CD4-positive, alpha-beta memory T cell (primary cell): ENCODE results near the gene LGALS12. TPM values are rescaled to one million over a fixed set of nuclear protein-coding genes. Genes with fewer than 3 reads are reported as not detected.

Experiments used
- CTCF ChIA-PET: fragments of 350-600 bp; sonication (Branson Sonifier 250); formaldehyde crosslinking; loops from one replicate; lab custom pipeline; 2021; ENCODE audit warnings: inconsistent platforms; ENCODE audit not compliant: partially characterized antibody; lab: Charles Lee
- POLR2A ChIA-PET: fragments of 350-600 bp; sonication (Branson Sonifier 250); formaldehyde crosslinking; loops from one replicate; lab custom pipeline; 2021; ENCODE audit not compliant: partially characterized antibody; lab: Charles Lee
- DNase-seq, 5 donors: peaks; one replicate each; pipeline versions ENCODE4 v3.0.0 to v3.0.0-alpha.2; 2020 to 2022; ENCODE audit warnings: mixed read lengths in 1 of 5
- H3K27ac ChIP-seq: one replicate; pipeline ENCODE4 v1.7.0; 2013; ENCODE audit warnings: low read depth, low read length
- H3K27me3 ChIP-seq: 2 replicates; pipeline ENCODE4 v1.7.0; 2013; ENCODE audit warnings: mild to moderate bottlenecking, low read length, moderate library complexity; ENCODE audit not compliant: insufficient read depth
- H3K36me3 ChIP-seq: 2 replicates; pipeline ENCODE4 v1.7.0; 2013; ENCODE audit warnings: mild to moderate bottlenecking, low read length, moderate library complexity; ENCODE audit not compliant: insufficient read depth
- H3K4me1 ChIP-seq: 2 replicates; pipeline ENCODE4 v1.7.0; 2013; ENCODE audit warnings: mild to moderate bottlenecking, low read length, moderate library complexity; ENCODE audit not compliant: insufficient read depth
- H3K4me3 ChIP-seq, 2 donors: one replicate each; pipeline ENCODE4 v1.7.0; 2013; ENCODE audit warnings: low read length in 2 of 2, mild to moderate bottlenecking in 1 of 2
- H3K9me3 ChIP-seq, 2 donors: one replicate each; pipeline ENCODE4 v1.7.0; 2013; ENCODE audit warnings: low read length in 2 of 2, control low read depth in 1 of 2; ENCODE audit not compliant: control insufficient read depth in 1 of 2
- H3K27ac Mint-ChIP-seq, 7 donors: one replicate each; pipeline ENCODE4 v1.8.0; 2020 to 2021; ENCODE audit warnings: mixed read lengths in 7 of 7, mild to moderate bottlenecking in 6 of 7, inconsistent platforms in 3 of 7, moderate library complexity in 3 of 7
- H3K27me3 Mint-ChIP-seq, 2 donors: one replicate each; pipeline ENCODE4 v1.8.0; 2020 to 2021; ENCODE audit warnings: mixed read lengths in 2 of 2
- H3K36me3 Mint-ChIP-seq, 2 donors: one replicate each; pipeline ENCODE4 v1.8.0; 2020 to 2021; ENCODE audit warnings: mixed read lengths in 2 of 2, inconsistent platforms in 1 of 2, mild to moderate bottlenecking in 1 of 2
- H3K4me1 Mint-ChIP-seq, 4 donors: one replicate each; pipeline ENCODE4 v1.8.0; 2020 to 2021; ENCODE audit warnings: mixed read lengths in 4 of 4, mild to moderate bottlenecking in 1 of 4
- H3K4me3 Mint-ChIP-seq, 8 donors: one replicate each; pipeline ENCODE4 v1.8.0; 2020 to 2021; ENCODE audit warnings: mixed read lengths in 8 of 8, mild to moderate bottlenecking in 7 of 8, moderate library complexity in 6 of 8, inconsistent platforms in 3 of 8
- H3K9me3 Mint-ChIP-seq, 8 donors: one replicate each; pipeline ENCODE4 v1.8.0; 2020 to 2021; ENCODE audit warnings: mixed read lengths in 8 of 8, mild to moderate bottlenecking in 5 of 8, inconsistent platforms in 3 of 8, moderate library complexity in 1 of 8
- intact Hi-C: fragments of 100-400 bp; cut with micrococcal nuclease; formaldehyde crosslinking; loops from one replicate; pipeline ENCODE4 v1.15.1; 2023
- polyA plus RNA-seq, 2 donors: library from polyadenylated mRNA; unstranded; fragments of 300-500 nt; fragmentation: Illumina TruSeq; gene quantifications; one replicate each; pipeline ENCODE4 v1.2.3, GENCODE V29; 2021
- total RNA-seq, 2 experiments: library from RNA; stranded (reverse); gene quantifications; one replicate each; pipeline ENCODE4 v1.2.3, GENCODE V29; 2021

The LGALS12 gene
- total and polyA plus RNA-seq, 4 experiments from 2014 or later, result not detected

DNA sequence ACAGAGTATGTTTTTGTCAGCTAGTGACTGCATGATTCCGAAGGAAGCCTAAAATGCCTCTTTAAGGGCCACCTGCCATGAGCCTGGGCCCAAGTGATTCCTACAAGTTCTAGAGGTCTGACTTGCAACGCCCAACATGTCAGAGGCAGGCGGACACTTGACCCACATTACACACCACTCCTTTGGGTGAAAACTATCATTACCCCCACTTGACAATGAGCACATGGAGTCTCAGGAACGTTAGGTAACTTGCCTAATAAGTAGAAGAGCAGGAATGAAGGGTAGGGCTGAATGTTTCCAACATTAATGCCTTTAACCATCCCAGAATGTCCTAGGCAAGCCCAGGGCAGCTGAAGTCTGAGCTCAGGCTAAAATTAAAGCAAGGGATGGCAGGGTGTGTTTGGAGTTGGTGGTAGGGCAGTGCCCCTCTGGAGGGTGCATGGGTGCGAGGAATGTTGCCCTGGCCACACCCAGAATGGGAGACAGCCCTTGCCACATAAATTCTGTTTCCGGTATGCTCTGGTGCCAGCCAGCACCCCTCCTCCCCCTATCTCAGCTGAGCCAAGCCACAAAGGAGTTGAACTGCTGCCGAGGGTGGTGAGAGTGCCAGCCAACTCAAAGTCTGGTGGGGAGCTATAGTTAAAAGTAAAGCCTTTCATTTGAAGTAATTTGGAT is 54.8 kb downstream of the LGALS12 start:
- Histone ChIP-seq H3K4me1 (peaks cover 39% of the 10 kb centered on the region), H3K4me3 (no peak overlapping the region), H3K36me3 (no peaks in the 10 kb centered on the region), H3K9me3 (no peaks in the 10 kb centered on the region), H3K27me3 (no peaks in the 10 kb centered on the region), H3K27ac (no peak overlapping the region)
- intact Hi-C loops, result no loop called here
- Mint-ChIP-seq H3K4me1 (peaks cover 35 to 47% (median 41%) of the 10 kb centered on the region in 4 donors), H3K36me3 (no peaks in the 10 kb centered on the region), H3K4me3 (peak overlapping the region in 7 of 8 donors; percentile 35 to 78 (median 44)), H3K27ac (peak overlapping the region; percentile 8 to 87 (median 67)), H3K9me3 (no peaks in the 10 kb centered on the region), H3K27me3 (no peaks in the 10 kb centered on the region)
- CTCF ChIA-PET, result interaction anchor here (0.5 to 1.2 kb wide), 2 partner anchors 175 to 919 kb away, joined by 3 read pairs; no protein-coding TSS in a partner anchor
- POLR2A ChIA-PET, result interaction anchor here (1.0 to 1.9 kb wide), 5 partner anchors 9 to 29 kb away, joined by 3 to 13 read pairs (median 3); partner anchors contain the start of gene PLAAT4
- peak in 2 of 5 donors; percentile 15 to 17 for DNase-seq

DNA sequence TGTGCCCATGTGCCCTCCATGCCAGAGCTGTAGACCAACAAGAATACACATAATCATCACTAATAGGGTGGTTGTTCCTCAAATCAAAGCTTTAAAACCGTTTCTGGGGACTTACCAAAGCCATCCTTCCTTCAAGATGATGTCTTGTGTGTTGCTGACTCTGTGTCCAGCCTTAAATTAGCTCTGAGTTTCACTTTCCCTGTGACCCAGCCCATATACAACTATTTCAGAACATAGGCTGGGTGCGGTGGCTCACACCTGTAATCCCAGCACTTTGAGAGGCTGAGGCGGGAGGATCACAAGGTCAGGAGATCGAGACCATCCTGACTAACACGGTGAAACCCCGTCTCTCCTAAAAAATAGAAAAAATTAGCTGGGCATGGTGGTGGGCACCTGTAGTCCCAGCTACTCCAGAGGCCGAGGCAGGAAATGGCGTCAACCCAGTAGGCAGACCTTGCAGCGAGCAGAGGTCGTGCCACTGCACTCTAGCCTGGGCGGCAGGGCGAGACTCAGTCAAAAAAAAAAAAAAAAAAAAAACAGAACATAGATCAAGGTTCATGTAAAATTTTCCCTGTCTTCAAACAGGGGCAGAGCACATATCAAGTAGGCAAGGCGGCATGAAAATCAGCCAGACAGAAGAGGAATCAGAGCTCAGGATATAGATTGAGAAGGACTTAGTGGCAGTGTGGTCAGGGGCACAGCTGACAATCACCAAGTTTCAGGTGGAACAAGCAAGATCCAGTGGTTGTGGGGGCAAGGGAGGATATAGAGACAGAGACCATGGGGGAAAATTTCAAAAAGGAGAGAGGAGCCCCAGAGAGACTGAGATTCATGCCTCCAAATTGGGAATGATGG is 57.5 kb downstream of the LGALS12 start, which contains the start of gene PLAAT2:
TSS of gene PLAAT2 (minus strand) at position 179 of the 855 bp plus-strand sequence. CDS start at position 124, 55 bp downstream.
- H3K4me1 Mint-ChIP-seq, result peaks cover 47 to 65% (median 51%) of the 10 kb centered on the region in 4 donors
- H3K4me3 ChIP-seq, result no peak within 1 kb of the TSS
- no peaks in the 10 kb centered on the region for H3K27me3 ChIP-seq
- no peaks in the 10 kb centered on the region for H3K36me3 Mint-ChIP-seq
- no peak within 1 kb of the TSS for H3K27ac ChIP-seq
- H3K27me3 Mint-ChIP-seq, result no peaks in the 10 kb centered on the region
- DNase-seq, result no peak
- POLR2A ChIA-PET, result interaction anchor here (1.3 to 3.0 kb wide), 4 partner anchors 10 to 27 kb away, joined by 4 to 12 read pairs (median 7); partner anchors contain the start of gene PLAAT4
- intact Hi-C loops, result no loop called here
- H3K36me3 ChIP-seq, result no peaks in the 10 kb centered on the region
- H3K9me3 ChIP-seq, result no peaks in the 10 kb centered on the region
- peaks cover 65% of the 10 kb centered on the region for H3K4me1 ChIP-seq
- peak within 1 kb of the TSS; percentile 39 to 92 (median 87) for H3K27ac Mint-ChIP-seq
- peak within 1 kb of the TSS in 5 of 8 donors; percentile 2 to 75 (median 43) for H3K4me3 Mint-ChIP-seq
- CTCF ChIA-PET, result interaction anchor here (0.8 to 1.7 kb wide), 3 partner anchors 10 to 14 kb away, joined by 3 to 4 read pairs (median 3); no protein-coding TSS in a partner anchor
- H3K9me3 Mint-ChIP-seq, result no peaks in the 10 kb centered on the region

DNA sequence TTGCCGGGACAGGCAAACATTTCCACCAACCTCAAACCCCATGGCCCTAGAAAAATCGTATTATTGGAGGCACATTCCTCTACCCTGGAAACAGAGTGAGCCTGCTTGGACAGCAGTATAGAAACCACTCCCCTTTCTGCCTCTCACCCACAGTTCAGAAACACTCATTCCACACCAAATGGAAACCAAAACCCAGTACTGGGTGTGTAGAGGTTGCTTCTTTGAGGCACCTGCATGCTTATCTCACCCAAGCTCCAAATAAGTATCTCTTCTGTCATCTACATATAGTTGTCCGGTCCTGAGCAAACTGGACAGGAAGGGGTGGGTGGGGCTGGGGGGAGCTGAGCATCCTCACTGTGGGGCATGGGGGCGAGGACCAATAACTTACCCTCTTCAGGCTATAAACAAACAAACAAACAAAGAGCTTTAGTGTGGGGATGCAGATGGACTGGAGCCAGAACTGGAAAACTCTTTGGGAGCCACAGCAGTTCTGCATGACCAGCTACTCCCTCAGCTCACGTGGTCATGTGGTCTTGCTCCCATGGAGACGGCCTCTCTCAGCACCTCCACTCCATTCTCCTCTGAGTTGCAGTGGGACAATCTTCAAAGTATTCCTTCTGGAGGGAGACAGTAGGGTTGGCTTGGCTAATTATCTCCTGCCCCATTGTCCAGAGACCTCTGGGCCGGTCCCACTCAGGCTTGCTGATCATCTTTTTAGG is 58.3 kb downstream of the LGALS12 start:
- Histone ChIP-seq H3K4me3 (no peak overlapping the region), H3K36me3 (no peaks in the 10 kb centered on the region), H3K9me3 (no peaks in the 10 kb centered on the region), H3K4me1 (peaks cover 65% of the 10 kb centered on the region), H3K27me3 (no peaks in the 10 kb centered on the region), H3K27ac (no peak overlapping the region)
- ChIA-PET CTCF (interaction anchor here (0.8 to 1.7 kb wide), 3 partner anchors 13 to 28 kb away, joined by 3 to 4 read pairs (median 3); partner anchors contain the start of gene PLAAT4), POLR2A (interaction anchor here (1.3 to 3.0 kb wide), 4 partner anchors 11 to 27 kb away, joined by 4 to 12 read pairs (median 7); partner anchors contain the start of gene PLAAT4)
- Mint-ChIP-seq H3K36me3 (no peaks in the 10 kb centered on the region), H3K27me3 (no peaks in the 10 kb centered on the region), H3K27ac (peak overlapping the region; percentile 61 to 92 (median 87)), H3K4me3 (peak overlapping the region in 3 of 8 donors; percentile 2 to 75 (median 59)), H3K4me1 (peaks cover 47 to 71% (median 55%) of the 10 kb centered on the region in 4 donors), H3K9me3 (no peaks in the 10 kb centered on the region)
- intact Hi-C loops, result no loop called here
- peak in 1 of 5 donors; percentile 18 for DNase-seq

DNA sequence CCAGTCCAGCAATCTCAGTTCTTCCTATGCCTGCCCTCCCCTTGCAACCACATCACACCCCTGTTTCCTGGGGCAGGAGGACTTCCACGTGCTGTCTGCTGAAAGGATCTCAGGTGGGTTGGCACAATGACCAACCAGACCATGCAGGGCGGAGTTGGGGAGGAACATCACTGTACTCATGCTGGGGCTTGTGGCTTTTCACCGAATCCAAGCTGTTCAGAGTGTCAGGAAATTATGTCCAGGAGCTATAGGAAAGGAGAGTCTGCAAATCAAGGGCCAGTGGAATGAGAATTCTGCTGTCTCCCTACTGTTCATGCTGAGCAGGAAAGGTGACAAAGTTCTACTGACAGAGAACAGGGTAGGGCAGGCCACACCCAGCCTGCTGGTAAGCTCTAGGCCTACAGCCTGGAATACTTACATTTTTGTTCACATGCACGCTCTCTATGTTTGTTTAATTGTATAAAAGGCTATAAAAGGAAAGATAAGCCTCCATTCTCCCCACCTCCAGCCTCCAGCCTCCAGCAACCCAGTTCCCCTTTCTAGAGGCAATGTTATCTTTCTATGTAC is 59.0 kb downstream of the LGALS12 start:
- Histone ChIP-seq H3K4me1 (peaks cover 63% of the 10 kb centered on the region), H3K9me3 (no peaks in the 10 kb centered on the region), H3K4me3 (no peak overlapping the region), H3K36me3 (no peaks in the 10 kb centered on the region), H3K27ac (no peak overlapping the region), H3K27me3 (no peaks in the 10 kb centered on the region)
- POLR2A ChIA-PET, result interaction anchor here (1.9 to 3.0 kb wide), 3 partner anchors 10 to 28 kb away, joined by 5 to 12 read pairs (median 9); partner anchors contain the start of gene PLAAT4
- H3K27ac Mint-ChIP-seq, result peak overlapping the region; percentile 57 to 89 (median 83)
- no peaks in the 10 kb centered on the region for H3K36me3 Mint-ChIP-seq
- H3K9me3 Mint-ChIP-seq, result no peaks in the 10 kb centered on the region
- no peaks in the 10 kb centered on the region for H3K27me3 Mint-ChIP-seq
- peak overlapping the region in 3 of 8 donors; percentile 10 to 59 (median 47) for H3K4me3 Mint-ChIP-seq
- intact Hi-C loops, result no loop called here
- no peak for DNase-seq
- CTCF ChIA-PET, result interaction anchor here (0.8 to 1.7 kb wide), 2 partner anchors 13 to 28 kb away, joined by 3 read pairs; partner anchors contain the start of gene PLAAT4
- peaks cover 44 to 65% (median 50%) of the 10 kb centered on the region in 4 donors for H3K4me1 Mint-ChIP-seq

Other genes starting within 250 kb of the LGALS12 start
- not detected for gene SLC22A9, start 136.3 kb upstream of the LGALS12 start, total RNA-seq
- not detected for gene SLC22A9, start 136.3 kb upstream of the LGALS12 start, polyA plus RNA-seq
- gene PLAAT5, start 14.9 kb upstream of the LGALS12 start, total RNA-seq, result not detected
- gene PLAAT5, start 14.9 kb upstream of the LGALS12 start, polyA plus RNA-seq, result not detected
- gene PLAAT4, start 30.7 kb downstream of the LGALS12 start, total RNA-seq, result 100 to 1,000 TPM; 152 to 167 TPM
- gene PLAAT4, start 30.7 kb downstream of the LGALS12 start, polyA plus RNA-seq, result 100 to 1,000 TPM; 387 to 416 TPM
- not detected for gene PLAAT2, start 57.3 kb downstream of the LGALS12 start, total RNA-seq
- gene PLAAT2, start 57.3 kb downstream of the LGALS12 start, polyA plus RNA-seq, result under 1 TPM in 1 of 2 donors, not detected in 1; 0.48 TPM
- 1 to 10 TPM; 3.6 to 4.7 TPM for gene PLAAT3, start 108.3 kb downstream of the LGALS12 start, total RNA-seq
- 1 to 10 TPM; 7.4 to 9.2 TPM for gene PLAAT3, start 108.3 kb downstream of the LGALS12 start, polyA plus RNA-seq
- gene ATL3, start 165.3 kb downstream of the LGALS12 start, total RNA-seq, result 10 to 100 TPM; 40.4 to 43.3 TPM
- 10 to 100 TPM; 22.2 to 29.3 TPM for gene ATL3, start 165.3 kb downstream of the LGALS12 start, polyA plus RNA-seq
- gene RTN3, start 175.4 kb downstream of the LGALS12 start, total RNA-seq, result 10 to 100 TPM; 41.7 to 41.8 TPM
- gene RTN3, start 175.4 kb downstream of the LGALS12 start, polyA plus RNA-seq, result 10 to 100 TPM; 43.9 to 72.9 TPM